Stimulated activated CD4-positive, alpha-beta T cell treated with anti-CD3 and anti-CD28 coated beads, TNF-alpha, amount 100 ng/mL, for 24 hours (primary cell): ENCODE data around the gene MRPS12.
A peak's percentile ranks its signal among the peaks of the same experiment; 100 is the strongest.

ENCODE experiments used
- DNase-seq, 3 experiments: peaks; one replicate each; pipeline ENCODE4 v3.0.0-alpha.2; 2020; ENCODE audit warnings: low read depth in 3 of 3

The MRPS12 gene

GRCh38 chr19:38975214-38975860 lies 44.6 kb downstream of the MRPS12 start, which contains the start of gene FBXO17:
Gene FBXO17, minus strand, starts transcription at chr19:38975742. Its CDS starts 25,423 bp downstream, at chr19:38950319.
- DNase-seq = no peak

- no peak for DNase-seq
Observed at GRCh38 chr19:38975861-38976271, 45.1 kb downstream of the MRPS12 start.

GRCh38 chr19:38977445-38978325 lies 46.9 kb downstream of the MRPS12 start:
- peak; percentile 10 to 70 (median 11) for DNase-seq

- DNase-seq = no peak
Observed at GRCh38 chr19:38978326-38978689, 47.6 kb downstream of the MRPS12 start.

- no peak for DNase-seq
Observed at GRCh38 chr19:38979812-38980211, 49.1 kb downstream of the MRPS12 start.

- DNase-seq = no peak
Observed at GRCh38 chr19:38980583-38981374, 50.0 kb downstream of the MRPS12 start.
